ENCODE measurements around the gene ILF3. TPM values are rescaled to one million over a fixed set of nuclear protein-coding genes. Genes with fewer than 3 reads are reported as not detected.

The ILF3 gene
- total and polyA plus RNA-seq, 2 of the 13 experiments (the other 11 are each of a cell fraction or from before 2014, with no cell fraction given): 120 to 173 TPM

- no peak for FAIRE-seq
- in situ Hi-C loops (cut with HindIII; ENCODE audit: extremely low pct_ligation_motif_present, low pct_unique_long_range_greater_than_20kb) (no loop called here), intact Hi-C loops (cut with micrococcal nuclease; ENCODE audit: unreplicated experiment) (no loop called here)
- CTCF ChIA-PET (ENCODE audit: low intra/inter-chr PET ratio, low total read pairs): no interaction called here
- WGBS (ENCODE audit: low lambda C conversion rate): 71% methylated on average over 9 of the region's 15 CpGs
- H3K9ac ChIP-seq (ENCODE audit: insufficient read depth, low read depth, low read length): no peak overlapping the region
- H3K79me2 ChIP-seq (ENCODE audit: insufficient read depth, low read length): no peaks in the 10 kb centered on the region
- no peak overlapping the region for H3K4me3 ChIP-seq (replicated peaks in 1 of 3; ENCODE audit: insufficient read depth in 1 of 3, low read depth in 2 of 3, low read length in 3 of 3)
- no peak overlapping the region for H3K4me2 ChIP-seq (ENCODE audit: low read depth, low read length)
- no TSS peak for BruUV-seq (replicated peaks)
- H3K27me3 ChIP-seq (ENCODE audit: control insufficient read depth in 1 of 2, insufficient read depth in 2 of 2, low read length in 2 of 2): no peaks in the 10 kb centered on the region; a peak in 1 of 5 replicates
- no peaks in the 10 kb centered on the region for H3K4me1 ChIP-seq (ENCODE audit: insufficient read depth, low read length)
- POLR2A ChIA-PET: no interaction called here
- no peak for DNase-seq (ENCODE audit: low spot score)
- no peak overlapping the region for H3K27ac ChIP-seq (ENCODE audit: extremely low read length, insufficient read depth, low read length)
- TF ChIP-seq IRF1 (CRISPR knock-in tag; IDR thresholded peaks at IDR 0.05; ENCODE audit: low read depth) (no peak), NCOA5 (CRISPR knock-in tag; IDR thresholded peaks at IDR 0.05) (no peak), HOXA9 (CRISPR knock-in tag; IDR thresholded peaks at IDR 0.05; ENCODE audit: borderline replicate concordance) (no peak), HNRNPL (IDR thresholded peaks at IDR 0.05; ENCODE audit: low read depth, low read length) (0 out of 2 replicates have a peak, but pooled peaks have one; percentile 27), ZNF83 (CRISPR knock-in tag; IDR thresholded peaks at IDR 0.05; ENCODE audit: borderline replicate concordance) (no peak), ZNF629 (CRISPR knock-in tag; conservative IDR thresholded peaks at IDR 0.05) (peak; percentile 29; the same call in 1 of the 2 replicates), NFE2L2 (IDR thresholded peaks at IDR 0.05; ENCODE audit: low read length) (no peak)
- no peaks in the 10 kb centered on the region for H3K36me3 ChIP-seq (replicated peaks in 1 of 2; ENCODE audit: control insufficient read depth in 1 of 2, insufficient read depth in 2 of 2, low read length in 2 of 2)
- H3K9me3 ChIP-seq (ENCODE audit: low read length): no peaks in the 10 kb centered on the region
- H2AFZ ChIP-seq (ENCODE audit: low read length): no peak overlapping the region
- H4K20me1 ChIP-seq (ENCODE audit: insufficient read depth, low read length): no peaks in the 10 kb centered on the region
- no peak for ATAC-seq
Measured at GRCh38 chr19:10612499-10613119, 41.5 kb upstream of the ILF3 start.

GRCh38 chr19:10615429-10616023 lies 38.6 kb upstream of the ILF3 start:
- WGBS (ENCODE audit: low lambda C conversion rate): 72% methylated on average over 14 of the region's 14 CpGs
- BruUV-seq (replicated peaks): no TSS peak
- Histone ChIP-seq H3K4me2 (ENCODE audit: low read depth, low read length) (no peak overlapping the region), H3K36me3 (replicated peaks in 1 of 2; ENCODE audit: control insufficient read depth in 1 of 2, insufficient read depth in 2 of 2, low read length in 2 of 2) (no peaks in the 10 kb centered on the region), H3K27ac (ENCODE audit: extremely low read length, insufficient read depth, low read length) (no peak overlapping the region), H3K9ac (ENCODE audit: insufficient read depth, low read depth, low read length) (no peak overlapping the region), H3K27me3 (ENCODE audit: control insufficient read depth in 1 of 2, insufficient read depth in 2 of 2, low read length in 2 of 2) (no peaks in the 10 kb centered on the region; a peak in 1 of 5 replicates), H3K9me3 (ENCODE audit: low read length) (no peaks in the 10 kb centered on the region), H3K4me3 (replicated peaks in 1 of 3; ENCODE audit: insufficient read depth in 1 of 3, low read depth in 2 of 3, low read length in 3 of 3) (no peak overlapping the region), H3K4me1 (ENCODE audit: insufficient read depth, low read length) (no peaks in the 10 kb centered on the region), H3K79me2 (ENCODE audit: insufficient read depth, low read length) (no peaks in the 10 kb centered on the region), H4K20me1 (ENCODE audit: insufficient read depth, low read length) (no peaks in the 10 kb centered on the region), H2AFZ (ENCODE audit: low read length) (no peak overlapping the region)
- ATAC-seq (no peak), DNase-seq (ENCODE audit: low spot score) (no peak), FAIRE-seq (no peak)
- intact Hi-C loops (cut with micrococcal nuclease; ENCODE audit: unreplicated experiment) (no loop called here), in situ Hi-C loops (cut with HindIII; ENCODE audit: extremely low pct_ligation_motif_present, low pct_unique_long_range_greater_than_20kb) (no loop called here)
- POLR2A ChIA-PET: no interaction called here
- CTCF ChIA-PET (ENCODE audit: low intra/inter-chr PET ratio, low total read pairs): no interaction called here
- TF ChIP-seq ZNF629 (CRISPR knock-in tag; conservative IDR thresholded peaks at IDR 0.05): peak; percentile 66
- TF ChIP-seq PAF1 (CRISPR knock-in tag; IDR thresholded peaks at IDR 0.05): no peak
- TF ChIP-seq MAFG (CRISPR knock-in tag; IDR thresholded peaks at IDR 0.05): no peak

All from HepG2 (cell line).